GM12878 (cell line): ENCODE results near the gene SLC26A1. TPM values are rescaled to one million over a fixed set of nuclear protein-coding genes. Genes with fewer than 3 reads are reported as not detected.

ENCODE experiments used
- ATAC-seq: fragments of 200-7000 bp; cut with Tn5 transposase; 3 replicates; pipeline ENCODE4 v1.9.1; 2020; ENCODE audit warnings: mild to moderate bottlenecking, moderate library complexity
- BruUV-seq: library from RNA; stranded (reverse); fragments of 400-500 nt; replicated peaks from 2 replicates; lab custom pipeline; 2021; lab: Mats Ljungman, UMichigan
- CTCF ChIA-PET: fragments of 300-600 bp; sonication (Branson Sonifier 250); formaldehyde crosslinking; extraction: SDS; loops from one replicate; lab custom pipeline; 2021; ENCODE audit warnings: inconsistent platforms; lab: Yijun Ruan, JAX
- POLR2A ChIA-PET: fragments of 350-600 bp; formaldehyde crosslinking; extraction: SDS; loops from one replicate; lab custom pipeline; 2021; ENCODE audit warnings: inconsistent platforms; lab: Charles Lee
- RAD21 ChIA-PET: fragments of 300-600 bp; sonication (Branson Sonifier 250); formaldehyde crosslinking; loops from one replicate; lab custom pipeline; 2023; ENCODE audit warnings: antibody characterized with exemption; ENCODE audit not compliant: unreplicated experiment; lab: Charles Lee
- SMC1A ChIA-PET: fragments of 300-600 bp; sonication (Branson Sonifier 250); formaldehyde crosslinking; loops from one replicate; lab custom pipeline; 2023; ENCODE audit not compliant: unreplicated experiment, uncharacterized antibody; lab: Charles Lee
- DNase-seq: peaks from one replicate; pipeline ENCODE4 v3.0.0-alpha.2; 2011; ENCODE audit warnings: low read depth, low spot score
- FAIRE-seq: peaks from 3 replicates; lab custom pipeline; 2011; peaks lifted over from hg19 to GRCh38; lab: Jason Lieb, UNC
- H2AFZ ChIP-seq: 2 replicates; pipeline ENCODE4 v1.6.0; 2011; ENCODE audit warnings: low read depth, low read length, control low read depth; ENCODE audit not compliant: control insufficient read depth
- H3K27ac ChIP-seq: 2 replicates; pipeline ENCODE4 v1.5.1; 2011; ENCODE audit warnings: control low read depth; ENCODE audit not compliant: control insufficient read depth, insufficient read depth
- H3K27me3 ChIP-seq, 2 experiments: replicated peaks in 1 of 2; 2 replicates each; pipeline versions ENCODE4 v1.6.0 to v1.6.1; 2011; ENCODE audit warnings: low read length in 1 of 2; ENCODE audit not compliant: control insufficient read depth in 2 of 2, insufficient read depth in 2 of 2
- H3K36me3 ChIP-seq, 2 experiments: 2 replicates each; pipeline ENCODE4 v1.5.1; 2011; ENCODE audit warnings: low read length in 1 of 2; ENCODE audit not compliant: control insufficient read depth in 2 of 2, insufficient read depth in 2 of 2
- H3K4me1 ChIP-seq: 2 replicates; pipeline ENCODE4 v1.6.1; 2011; ENCODE audit warnings: mild to moderate bottlenecking, low read length, moderate library complexity, mixed read lengths; ENCODE audit not compliant: control insufficient read depth, insufficient read depth
- H3K4me2 ChIP-seq: 2 replicates; pipeline ENCODE4 v1.6.0; 2011; ENCODE audit warnings: control low read depth; ENCODE audit not compliant: control insufficient read depth, insufficient read depth
- H3K4me3 ChIP-seq: fragments of 200-600 bp; sonication (generic); 2 replicates; pipeline ENCODE4 v1.5.1; 2016
- H3K79me2 ChIP-seq: 2 replicates; pipeline ENCODE4 v1.6.0; 2011; ENCODE audit warnings: low read length; ENCODE audit not compliant: control insufficient read depth, insufficient read depth
- H3K9ac ChIP-seq: 2 replicates; pipeline ENCODE4 v1.8.0; 2011; ENCODE audit warnings: low read length, control low read depth, mixed read lengths; ENCODE audit not compliant: control insufficient read depth, insufficient read depth
- H3K9me3 ChIP-seq: replicated peaks from 3 replicates; pipeline ENCODE4 v1.5.1; 2011; ENCODE audit warnings: mild to moderate bottlenecking, low read length; ENCODE audit not compliant: control insufficient read depth, insufficient read depth
- H4K20me1 ChIP-seq: 2 replicates; pipeline ENCODE4 v1.6.0; 2011; ENCODE audit not compliant: control insufficient read depth, insufficient read depth
- BRCA1 ChIP-seq: IDR thresholded peaks from 2 replicates; pipeline ENCODE4 v1.6.1; 2011; ENCODE audit warnings: low read depth, low read length, improper control_type of control experiment
- CBX5 ChIP-seq: sonication (generic); IDR thresholded peaks from 2 replicates; pipeline ENCODE4 v1.6.1; 2016; ENCODE audit warnings: low read depth, moderate library complexity, mild to moderate bottlenecking, inconsistent platforms
- E2F4 ChIP-seq: IDR thresholded peaks from 2 replicates; pipeline ENCODE4 v1.6.1; 2012; ENCODE audit warnings: low read depth, low read length, improper control_type of control experiment
- E2F8 ChIP-seq: fragments of 450-650 bp; IDR thresholded peaks from 2 replicates; pipeline ENCODE4 v1.6.1; 2018; ENCODE audit warnings: mild to moderate bottlenecking, low read depth, moderate library complexity; ENCODE audit not compliant: partially characterized antibody
- ETV6 ChIP-seq, 2 experiments: fragments of 450-650 bp in 1 of 2; IDR thresholded peaks in 1 of 2; conservative IDR thresholded peaks in 1 of 2; 2 replicates each; pipeline ENCODE4 v1.6.1; 2014; ENCODE audit warnings: antibody characterized with exemption in 1 of 2, borderline replicate concordance in 1 of 2, low read depth in 1 of 2, mild to moderate bottlenecking in 1 of 2, moderate library complexity in 1 of 2
- HDGF ChIP-seq: fragments of 450-650 bp; IDR thresholded peaks from 2 replicates; pipeline ENCODE4 v1.6.1; 2016; ENCODE audit warnings: antibody characterized with exemption
- IKZF1 ChIP-seq: fragments of 450-650 bp; conservative IDR thresholded peaks from 2 replicates; pipeline ENCODE4 v1.6.1; 2017; ENCODE audit warnings: antibody characterized with exemption, mild to moderate bottlenecking
- JUNB ChIP-seq: IDR thresholded peaks from 2 replicates; pipeline ENCODE4 v1.6.1; 2016; ENCODE audit warnings: antibody characterized with exemption, mild to moderate bottlenecking
- JUND ChIP-seq: IDR thresholded peaks from 2 replicates; pipeline ENCODE4 v1.6.1; 2012; ENCODE audit warnings: low read depth, mild to moderate bottlenecking, low read length, improper control_type of control experiment, moderate library complexity
- KDM1A ChIP-seq: fragments of 200-600 bp; sonication (generic); IDR thresholded peaks from 2 replicates; pipeline ENCODE4 v1.6.1; 2016; ENCODE audit warnings: borderline replicate concordance
- MYB ChIP-seq: fragments of 150-350 bp; IDR thresholded peaks from 2 replicates; pipeline ENCODE4 v1.6.1; 2014; ENCODE audit warnings: mild to moderate bottlenecking, low read depth, low read length, borderline replicate concordance
- NFXL1 ChIP-seq: fragments of 450-650 bp; IDR thresholded peaks from 2 replicates; pipeline ENCODE4 v1.6.1; 2017; ENCODE audit warnings: antibody characterized with exemption, mild to moderate bottlenecking, borderline replicate concordance
- TCF7 ChIP-seq: IDR thresholded peaks from 2 replicates; pipeline ENCODE4 v1.6.1; 2014; ENCODE audit warnings: antibody characterized with exemption, borderline replicate concordance
- ZBTB4 ChIP-seq: fragments of 450-650 bp; formaldehyde crosslinking; IDR thresholded peaks from 2 replicates; pipeline ENCODE4 v1.4.0; 2022; ENCODE audit warnings: mild to moderate bottlenecking, moderate library complexity
- ZNF217 ChIP-seq: fragments of 450-650 bp; IDR thresholded peaks from 2 replicates; pipeline ENCODE4 v1.6.1; 2017; ENCODE audit warnings: antibody characterized with exemption, mild to moderate bottlenecking
- ZNF274 ChIP-seq: IDR thresholded peaks from one replicate; pipeline ENCODE4 v1.8.0; 2011; ENCODE audit not compliant: insufficient read length, insufficient read depth
- WGBS: methylation state at CpG from one replicate; pipeline ENCODE4 v1.1.6; 2016; ENCODE audit warnings: low lambda C conversion rate; ENCODE audit not compliant: insufficient replicate concordance, insufficient coverage; ENCODE audit errors: missing lambda C conversion rate; 5-methylcytosine and 5-hydroxymethylcytosine counted together
- in situ Hi-C: fragments of 300-500 bp; cut with MboI; formaldehyde crosslinking; loops from 9 replicates; pipeline ENCODE4 v1.14.3; 2018; ENCODE audit warnings: mixed read lengths
- intact Hi-C: fragments of 100-400 bp; cut with micrococcal nuclease; formaldehyde crosslinking; loops from one replicate; pipeline ENCODE4 v1.14.2; 2022; ENCODE audit not compliant: unreplicated experiment
- polyA plus RNA-seq, 11 experiments: library from polyadenylated mRNA; depleted of rRNA in 4 of 11; unstranded in 6 of 11; stranded (reverse) in 5 of 11; fragments of >200 nt; fragmentation: Nextera tagmentation in 4 of 11; fragmentation: Illumina TruSeq in 1 of 11; extraction: Ambion mirVana in 4 of 11; extraction: Trizol in 1 of 11; gene quantifications; 1 replicate in 1 of 11; 2 replicates in 10 of 11; pipeline versions ENCODE4 v1.2.1 to v1.2.3, GENCODE V29; 2011 to 2016; ENCODE audit warnings: inconsistent platforms in 2 of 11, missing spikeins in 2 of 11, low read depth in 1 of 11
- total RNA-seq, 4 experiments: library from RNA; depleted of rRNA in 3 of 4; stranded (reverse); fragments of >200 nt in 3 of 4; fragmentation: Illumina TruSeq in 1 of 4; extraction: Trizol in 1 of 4; gene quantifications; 2 replicates each; pipeline versions ENCODE4 v1.2.1 to v1.2.3, GENCODE V29; 2013 to 2021

SLC26A1 gene
- total and polyA plus RNA-seq, 10 of the 15 experiments (the other 5 are each of a cell fraction or from before 2014, with no cell fraction given) = 0.05 to 0.96 (median 0.28) TPM; not detected in 5

- no peak for TF ChIP-seq ZBTB4 (CRISPR knock-in tag)
- no peak for TF ChIP-seq BRCA1
- no peak for TF ChIP-seq ETV6 (conservative IDR thresholded peaks at IDR 0.05 in 1 of 2, IDR thresholded peaks at IDR 0.05 in 1 of 2; ENCODE audit: borderline replicate concordance in 1 of 2, low read depth in 1 of 2)
- no peak for TF ChIP-seq E2F4
- no peak for TF ChIP-seq KDM1A
Measured at GRCh38 chr4:954211-955020, 38.8 kb downstream of the SLC26A1 start (continued).

GRCh38 chr4:953574-953915 lies 39.7 kb downstream of the SLC26A1 start:
- no peak for DNase-seq
- 95% methylated on average over 13 of the region's 13 CpGs for WGBS
- in situ Hi-C loops = no loop called here
- ChIA-PET CTCF (no interaction called here), SMC1A (no interaction called here), POLR2A (no interaction called here), RAD21 (no interaction called here)
- Histone ChIP-seq H2AFZ (no peak overlapping the region), H3K36me3 (no peaks in the 10 kb centered on the region; a peak in 1 of 4 replicates), H3K4me1 (no peaks in the 10 kb centered on the region), H3K79me2 (no peaks in the 10 kb centered on the region), H3K9me3 (no peaks in the 10 kb centered on the region), H3K4me2 (no peak overlapping the region), H4K20me1 (no peaks in the 10 kb centered on the region), H3K4me3 (no peak overlapping the region), H3K9ac (no peak overlapping the region), H3K27ac (no peak overlapping the region), H3K27me3 (no peaks in the 10 kb centered on the region)
- intact Hi-C loops = no loop called here
- no TSS peak for BruUV-seq
- ATAC-seq = no peak
- no peak for FAIRE-seq
- TF ChIP-seq CBX5 = no peak
- no peak for TF ChIP-seq TCF7
- no peak for TF ChIP-seq JUNB
- TF ChIP-seq ZNF274 = no peak
- TF ChIP-seq HDGF = no peak
- TF ChIP-seq MYB = no peak
- no peak for TF ChIP-seq NFXL1
- TF ChIP-seq JUND = no peak
- no peak for TF ChIP-seq E2F8
- no peak for TF ChIP-seq IKZF1
- no peak for TF ChIP-seq ZNF217
